ENCODE results near the gene ASPSCR1.

GRCh38 chr17:82046903-82047302 is 69.5 kb downstream of the ASPSCR1 start:
- TF ChIP-seq EZH2 (conservative IDR thresholded peaks at IDR 0.05; ENCODE audit: low read depth, low read length) (no peak), NFIC (IDR thresholded peaks at IDR 0.05; ENCODE audit: low read length) (no peak), FOXA1 (IDR thresholded peaks at IDR 0.05) (no peak), FOXA1 (CRISPR knock-in tag; IDR thresholded peaks at IDR 0.05) (no peak), POLR2A (IDR thresholded peaks at IDR 0.05; ENCODE audit: insufficient read depth in 1 of 2, low read depth in 2 of 2, low read length in 2 of 2) (no peak), ZNF589 (CRISPR knock-in tag; conservative IDR thresholded peaks at IDR 0.05) (no peak), SALL1 (CRISPR knock-in tag; IDR thresholded peaks at IDR 0.05) (no peak), CTCF (CRISPR knock-in tag; IDR thresholded peaks at IDR 0.05) (no peak), TCF7L2 (IDR thresholded peaks at IDR 0.05; ENCODE audit: low read depth, low read length) (no peak), MED13 (CRISPR knock-in tag; IDR thresholded peaks at IDR 0.05) (no peak)
